Retinal pigment epithelial cell (primary cell): ENCODE measurements around the gene SRM.

Source experiments
- DNase-seq: peaks from one replicate; pipeline ENCODE4 v3.0.0-alpha.2; 2010; ENCODE audit warnings: low read depth
- H3K4me3 ChIP-seq: 2 replicates; pipeline ENCODE4 v1.5.1; 2011; ENCODE audit warnings: mild to moderate bottlenecking, low read length, control low read depth, moderate library complexity
- TF ChIP-seq, protein P1 (sequence below): conservative IDR thresholded peaks from 2 replicates; pipeline ENCODE4 v1.5.1; 2011; ENCODE audit warnings: low read depth, low read length, control low read depth, inconsistent platforms

SRM gene

DNA sequence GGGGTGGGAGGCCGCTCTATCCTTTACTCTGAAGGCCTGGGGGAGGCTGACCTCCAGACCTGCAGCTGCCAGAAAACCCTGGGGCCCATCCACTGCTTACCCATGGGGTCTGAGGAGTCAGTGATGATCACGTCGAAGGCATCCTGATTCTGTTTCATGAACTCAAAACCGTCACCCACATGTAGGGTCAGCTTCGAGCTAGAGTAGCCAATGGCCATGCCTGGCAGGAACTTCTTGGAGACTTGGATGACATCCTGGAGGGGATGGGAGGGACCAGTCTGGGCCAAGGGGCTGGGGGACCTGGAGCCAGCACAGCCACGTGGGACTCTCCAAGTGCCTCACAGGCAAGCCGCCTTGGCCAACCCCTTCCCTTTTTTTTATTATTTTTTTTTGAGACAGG is 3.3 kb downstream of the SRM start:
- TF ChIP-seq, protein P1, sequence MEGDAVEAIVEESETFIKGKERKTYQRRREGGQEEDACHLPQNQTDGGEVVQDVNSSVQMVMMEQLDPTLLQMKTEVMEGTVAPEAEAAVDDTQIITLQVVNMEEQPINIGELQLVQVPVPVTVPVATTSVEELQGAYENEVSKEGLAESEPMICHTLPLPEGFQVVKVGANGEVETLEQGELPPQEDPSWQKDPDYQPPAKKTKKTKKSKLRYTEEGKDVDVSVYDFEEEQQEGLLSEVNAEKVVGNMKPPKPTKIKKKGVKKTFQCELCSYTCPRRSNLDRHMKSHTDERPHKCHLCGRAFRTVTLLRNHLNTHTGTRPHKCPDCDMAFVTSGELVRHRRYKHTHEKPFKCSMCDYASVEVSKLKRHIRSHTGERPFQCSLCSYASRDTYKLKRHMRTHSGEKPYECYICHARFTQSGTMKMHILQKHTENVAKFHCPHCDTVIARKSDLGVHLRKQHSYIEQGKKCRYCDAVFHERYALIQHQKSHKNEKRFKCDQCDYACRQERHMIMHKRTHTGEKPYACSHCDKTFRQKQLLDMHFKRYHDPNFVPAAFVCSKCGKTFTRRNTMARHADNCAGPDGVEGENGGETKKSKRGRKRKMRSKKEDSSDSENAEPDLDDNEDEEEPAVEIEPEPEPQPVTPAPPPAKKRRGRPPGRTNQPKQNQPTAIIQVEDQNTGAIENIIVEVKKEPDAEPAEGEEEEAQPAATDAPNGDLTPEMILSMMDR: no peak
- DNase-seq: no peak
- no peak overlapping the region for H3K4me3 ChIP-seq

DNA sequence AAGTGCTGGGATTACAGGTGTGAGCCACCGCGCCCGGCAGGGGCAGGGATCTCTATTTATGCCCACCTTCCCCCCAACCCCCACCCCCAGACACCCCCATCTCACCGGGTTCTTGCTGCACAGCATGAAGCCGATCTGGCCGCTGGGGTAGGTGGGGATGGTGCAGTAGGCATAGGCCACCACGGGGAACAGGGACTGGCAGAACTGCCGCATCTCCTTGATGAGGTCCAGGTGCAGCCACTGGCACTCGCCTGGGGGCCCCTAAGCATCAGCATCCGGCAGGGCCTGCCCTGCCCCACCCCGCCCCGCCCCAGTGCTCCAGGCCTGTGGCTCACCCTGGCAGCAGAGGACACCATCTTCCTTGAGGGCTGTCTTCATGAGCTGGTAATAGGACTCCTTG is 4.1 kb downstream of the SRM start:
- no peak for DNase-seq
- TF ChIP-seq, protein P1: no peak
- H3K4me3 ChIP-seq: no peak overlapping the region

DNA sequence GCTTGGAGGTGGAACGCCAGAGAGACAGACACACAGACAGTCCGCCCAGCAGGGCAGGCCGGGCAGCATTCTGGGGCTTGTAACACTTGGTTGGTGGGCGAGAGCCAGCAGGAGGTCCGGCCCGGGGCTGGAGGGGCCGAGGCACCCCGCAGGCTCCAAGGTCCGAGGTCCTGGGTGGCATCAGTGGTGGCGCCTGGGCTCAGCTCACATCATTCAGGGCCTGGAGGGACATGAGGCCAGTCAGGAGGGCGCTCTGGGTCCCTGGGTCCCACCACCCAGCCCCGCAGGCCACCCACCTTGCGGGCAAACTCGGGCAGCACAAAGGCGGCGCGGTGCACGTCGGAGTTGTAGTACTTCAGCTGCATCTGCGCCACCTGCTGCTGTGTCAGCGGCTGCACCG is 5.2 kb downstream of the SRM start:
- H3K4me3 ChIP-seq: no peak overlapping the region
- no peak for DNase-seq
- TF ChIP-seq, protein P1: no peak

DNA sequence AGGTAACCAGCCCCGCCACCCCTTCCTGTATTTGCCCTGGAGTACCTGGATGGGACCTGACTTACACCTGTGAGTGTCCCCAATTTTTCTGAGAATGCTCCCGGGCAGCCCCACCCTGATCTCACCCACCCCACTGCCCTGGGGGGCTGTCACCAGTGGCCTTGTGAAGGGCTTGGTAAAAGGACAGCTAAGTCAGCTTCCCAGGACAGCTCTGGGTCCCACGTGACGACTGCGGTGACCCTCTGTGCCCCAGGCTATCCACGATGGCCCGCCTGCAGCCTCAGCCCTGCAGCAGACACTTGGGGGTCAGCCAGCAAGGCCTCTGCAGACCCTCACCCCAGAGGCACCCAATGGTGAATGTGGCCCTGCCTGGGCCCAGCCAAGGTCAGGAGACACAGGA is 5.6 kb downstream of the SRM start:
- H3K4me3 ChIP-seq: no peak overlapping the region
- DNase-seq: no peak
- TF ChIP-seq, protein P1: no peak

DNA sequence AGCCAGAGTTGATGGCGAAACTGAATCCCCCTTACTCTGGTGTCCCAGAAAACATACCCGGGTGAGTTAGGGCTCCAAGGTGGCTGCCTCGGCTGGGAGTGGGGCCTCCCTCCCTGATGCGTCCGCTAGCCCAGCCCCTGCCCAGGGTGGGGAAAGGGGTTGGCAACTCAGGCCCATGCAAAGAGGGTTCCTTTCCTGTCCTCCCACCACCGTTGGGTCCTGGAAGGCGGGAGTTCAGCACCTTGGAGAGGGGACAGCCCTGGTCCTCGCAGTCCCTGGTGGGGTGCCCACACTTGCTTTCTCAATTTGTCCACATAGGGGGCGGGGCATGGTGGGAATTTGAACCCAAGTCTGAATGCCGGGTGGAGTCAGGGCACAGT is 6.1 kb downstream of the SRM start:
- TF ChIP-seq, protein P1: no peak
- no peak overlapping the region for H3K4me3 ChIP-seq
- no peak for DNase-seq

DNA sequence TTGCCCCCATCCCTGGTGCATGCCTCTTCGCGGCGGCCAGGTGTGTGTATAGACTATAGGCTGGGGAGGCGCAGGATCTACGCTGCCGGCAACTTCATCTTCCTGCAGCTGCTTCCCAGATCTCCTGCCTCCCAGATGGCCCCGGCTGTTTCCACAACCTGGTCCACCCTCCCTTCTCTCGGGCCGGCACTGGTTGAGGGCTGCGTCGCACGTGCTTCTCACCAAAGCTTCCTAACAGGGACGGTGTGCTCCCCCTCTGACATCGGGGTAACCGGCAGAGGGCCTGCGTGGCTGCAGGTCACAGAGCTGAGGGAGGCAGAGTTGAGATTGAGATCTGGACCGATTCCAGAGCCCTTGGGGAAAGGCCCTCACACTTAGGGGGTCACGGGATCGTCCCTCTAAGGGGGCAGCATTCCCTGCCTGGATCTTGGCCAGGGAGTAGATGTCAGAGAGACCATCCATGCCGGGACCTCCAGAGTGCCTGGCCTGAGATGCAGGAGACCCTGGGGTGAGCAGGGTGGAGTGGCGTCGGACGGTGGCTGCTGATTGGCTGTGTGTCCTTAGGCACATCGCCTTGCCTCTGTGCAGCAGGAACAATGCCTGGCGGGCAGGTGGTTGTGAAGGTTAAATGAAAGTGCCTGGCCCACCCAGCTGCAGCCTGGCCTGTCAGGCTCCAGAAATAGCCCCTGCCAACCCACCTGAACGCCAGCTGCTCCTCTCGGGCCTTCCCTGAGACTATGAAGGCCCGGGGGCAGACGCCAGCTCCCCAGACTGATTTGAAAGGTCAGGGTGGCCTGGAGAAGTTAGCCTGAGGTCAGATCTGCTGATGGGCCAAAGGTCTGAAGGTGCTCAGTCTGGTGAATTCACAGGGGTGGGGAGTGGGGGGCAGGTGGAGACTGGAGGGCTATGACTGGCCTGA is 6.7 kb downstream of the SRM start:
- H3K4me3 ChIP-seq: no peak overlapping the region
- TF ChIP-seq, protein P1: peak; percentile 12
- no peak for DNase-seq
